GM12873 (cell line): ENCODE measurements around the gene RNASEH1.

Source experiments
- CTCF ChIP-seq: IDR thresholded peaks from 2 replicates; pipeline ENCODE4 v1.5.1; 2012; ENCODE audit warnings: low read depth, mild to moderate bottlenecking, moderate library complexity, low read length, control low read depth; ENCODE audit not compliant: insufficient read depth; ENCODE audit errors: missing control alignments

RNASEH1 gene

GRCh38 chr2:3578987-3579386, 20.9 kb upstream of the RNASEH1 start:
- no peak for TF ChIP-seq CTCF

GRCh38 chr2:3575534-3576262, 17.6 kb upstream of the RNASEH1 start:
- TF ChIP-seq CTCF: no peak

GRCh38 chr2:3574155-3574554, 16.0 kb upstream of the RNASEH1 start:
- TF ChIP-seq CTCF: no peak

GRCh38 chr2:3572620-3573019, 14.5 kb upstream of the RNASEH1 start:
- no peak for TF ChIP-seq CTCF

GRCh38 chr2:3571284-3571683, 13.2 kb upstream of the RNASEH1 start:
- TF ChIP-seq CTCF: no peak

- no peak for TF ChIP-seq CTCF
Observed at GRCh38 chr2:3566806-3567205, 8.7 kb upstream of the RNASEH1 start.

- TF ChIP-seq CTCF: no peak
Observed at GRCh38 chr2:3565117-3565516, 7.0 kb upstream of the RNASEH1 start.

- no peak for TF ChIP-seq CTCF
Observed at GRCh38 chr2:3563521-3563976, 5.4 kb upstream of the RNASEH1 start.
